B cell (primary cell): ENCODE results near the gene TANK.

Experiments used
- EZH2 ChIP-seq: IDR thresholded peaks from 2 replicates; pipeline ENCODE4 v1.6.1; 2012; ENCODE audit warnings: borderline replicate concordance, low read depth, mild to moderate bottlenecking, moderate library complexity, low read length; ENCODE audit not compliant: insufficient read depth, poor library complexity, severe bottlenecking
- TF ChIP-seq, protein P1 (sequence below): fragments of 200-600 bp; IDR thresholded peaks from one replicate; pipeline ENCODE4 v1.8.0; 2022; ENCODE audit warnings: antibody characterized with exemption, mild to moderate bottlenecking

- TF ChIP-seq, protein P1, sequence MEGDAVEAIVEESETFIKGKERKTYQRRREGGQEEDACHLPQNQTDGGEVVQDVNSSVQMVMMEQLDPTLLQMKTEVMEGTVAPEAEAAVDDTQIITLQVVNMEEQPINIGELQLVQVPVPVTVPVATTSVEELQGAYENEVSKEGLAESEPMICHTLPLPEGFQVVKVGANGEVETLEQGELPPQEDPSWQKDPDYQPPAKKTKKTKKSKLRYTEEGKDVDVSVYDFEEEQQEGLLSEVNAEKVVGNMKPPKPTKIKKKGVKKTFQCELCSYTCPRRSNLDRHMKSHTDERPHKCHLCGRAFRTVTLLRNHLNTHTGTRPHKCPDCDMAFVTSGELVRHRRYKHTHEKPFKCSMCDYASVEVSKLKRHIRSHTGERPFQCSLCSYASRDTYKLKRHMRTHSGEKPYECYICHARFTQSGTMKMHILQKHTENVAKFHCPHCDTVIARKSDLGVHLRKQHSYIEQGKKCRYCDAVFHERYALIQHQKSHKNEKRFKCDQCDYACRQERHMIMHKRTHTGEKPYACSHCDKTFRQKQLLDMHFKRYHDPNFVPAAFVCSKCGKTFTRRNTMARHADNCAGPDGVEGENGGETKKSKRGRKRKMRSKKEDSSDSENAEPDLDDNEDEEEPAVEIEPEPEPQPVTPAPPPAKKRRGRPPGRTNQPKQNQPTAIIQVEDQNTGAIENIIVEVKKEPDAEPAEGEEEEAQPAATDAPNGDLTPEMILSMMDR: no peak
- no peak for TF ChIP-seq EZH2
Measured at GRCh38 chr2:161128885-161129284, 31.3 kb upstream of the TANK start.
